HL-60 (cell line): ENCODE results near the gene SCUBE1.

Experiments used
- CTCF ChIP-seq: IDR thresholded peaks from one replicate; pipeline ENCODE4 v1.5.1; 2011; ENCODE audit warnings: low read length, control low read depth, inconsistent platforms; ENCODE audit not compliant: insufficient read depth
- POLR2AphosphoS5 ChIP-seq: IDR thresholded peaks from 2 replicates; pipeline ENCODE4 v1.6.1; 2012; ENCODE audit warnings: low read depth

- no peak for TF ChIP-seq CTCF
- TF ChIP-seq POLR2AphosphoS5, result no peak
Measured at GRCh38 chr22:43188829-43189545, 154.2 kb downstream of the SCUBE1 start.
